ENCODE measurements around the gene ATOX1.

Gene ATOX1

DNA sequence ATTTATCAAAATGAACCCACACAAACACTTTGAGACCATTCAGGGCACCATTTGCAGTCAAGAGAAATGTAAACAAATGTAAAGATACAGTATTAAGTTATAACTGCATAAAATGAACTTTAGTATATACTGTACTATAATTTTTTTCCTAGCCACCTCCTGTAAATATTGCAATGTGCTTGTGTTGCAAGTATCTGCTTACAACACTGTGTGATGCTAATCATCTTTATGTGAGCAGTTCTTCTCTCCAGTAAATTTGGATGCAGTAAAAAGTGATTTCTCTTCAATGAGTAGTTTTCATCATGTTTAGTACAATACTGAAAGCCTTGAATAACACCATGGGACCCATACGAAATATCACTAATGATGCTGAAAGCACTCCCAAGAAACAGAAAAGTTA is 22.8 kb upstream of the ATOX1 start:
- no peaks in the 10 kb centered on the region for H3K36me3 ChIP-seq (ENCODE audit: control insufficient read depth in 1 of 2, insufficient read depth in 2 of 2, low read length in 2 of 2)
- H3K4me1 ChIP-seq (ENCODE audit: control insufficient read depth in 1 of 2, insufficient read depth in 2 of 2, low read length in 2 of 2) = peaks cover 10 to 55% of the 10 kb centered on the region in 2 donors
- H3K9me3 ChIP-seq (ENCODE audit: control insufficient read depth in 1 of 2, low read length in 2 of 2) = no peaks in the 10 kb centered on the region
- H3K27me3 ChIP-seq (ENCODE audit: low read depth, low read length) = no peaks in the 10 kb centered on the region
- H3K4me3 ChIP-seq (ENCODE audit: low read depth in 1 of 2, low read length in 2 of 2) = no peak overlapping the region
- H3K27ac ChIP-seq (ENCODE audit: low read length) = no peak overlapping the region

DNA sequence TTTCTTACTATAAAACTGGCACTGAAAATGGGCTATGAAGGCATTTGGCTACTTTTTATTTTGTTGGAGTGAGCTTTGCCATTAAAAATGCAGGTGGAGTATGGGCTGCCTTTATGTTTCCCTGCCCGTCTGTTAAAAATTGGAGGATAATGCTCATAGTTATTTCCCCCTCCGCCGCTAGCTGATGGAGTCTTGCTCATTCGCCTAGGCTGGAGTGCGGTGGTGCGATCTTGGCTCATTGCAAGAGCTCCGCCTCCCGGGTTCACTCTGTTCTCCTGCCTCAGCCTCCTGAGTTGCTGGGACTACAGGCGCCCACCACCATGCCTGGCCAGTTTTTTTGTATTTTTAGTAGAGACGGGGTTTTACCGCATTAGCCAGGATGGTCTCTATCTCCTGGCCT is 21.9 kb upstream of the ATOX1 start:
- Histone ChIP-seq H3K9me3 (ENCODE audit: control insufficient read depth in 1 of 2, low read length in 2 of 2) (no peaks in the 10 kb centered on the region), H3K36me3 (ENCODE audit: control insufficient read depth in 1 of 2, insufficient read depth in 2 of 2, low read length in 2 of 2) (no peaks in the 10 kb centered on the region), H3K27ac (ENCODE audit: low read length) (no peak overlapping the region), H3K4me1 (ENCODE audit: control insufficient read depth in 1 of 2, insufficient read depth in 2 of 2, low read length in 2 of 2) (peaks cover 15 to 61% of the 10 kb centered on the region in 2 donors), H3K4me3 (ENCODE audit: low read depth in 1 of 2, low read length in 2 of 2) (no peak overlapping the region), H3K27me3 (ENCODE audit: low read depth, low read length) (no peaks in the 10 kb centered on the region)

DNA sequence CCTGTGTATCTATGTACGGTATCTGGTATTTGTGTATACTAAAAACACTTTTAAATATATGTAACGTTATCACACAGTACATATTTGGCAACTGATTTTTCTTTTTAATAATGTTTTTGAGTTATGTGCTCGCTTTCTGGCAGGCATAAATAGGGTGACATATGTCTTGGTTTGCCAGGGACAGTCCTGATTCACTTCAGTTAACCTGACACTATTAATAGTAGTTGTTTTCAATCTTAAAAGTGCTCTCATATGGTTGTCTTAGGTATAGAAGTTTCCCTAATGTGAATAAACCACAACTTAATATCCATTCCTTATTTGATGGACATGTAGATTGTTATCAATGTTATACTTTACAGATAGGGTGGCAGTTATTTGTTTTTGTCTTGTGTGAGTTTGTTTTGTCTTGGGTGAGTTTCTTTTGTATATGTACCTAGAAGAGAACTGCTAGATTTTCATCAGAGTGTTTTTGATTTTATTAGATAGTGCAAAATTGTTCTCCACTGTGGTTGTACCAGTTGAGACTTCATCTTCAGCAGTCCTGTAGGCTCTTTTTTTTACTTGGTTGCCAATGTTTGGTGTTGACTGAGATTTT is 21.2 kb upstream of the ATOX1 start:
- H3K36me3 ChIP-seq (ENCODE audit: control insufficient read depth in 1 of 2, insufficient read depth in 2 of 2, low read length in 2 of 2) = no peaks in the 10 kb centered on the region
- H3K4me3 ChIP-seq (ENCODE audit: low read depth in 1 of 2, low read length in 2 of 2) = no peak overlapping the region
- H3K9me3 ChIP-seq (ENCODE audit: control insufficient read depth in 1 of 2, low read length in 2 of 2) = no peaks in the 10 kb centered on the region
- peaks cover 22 to 63% of the 10 kb centered on the region in 2 donors for H3K4me1 ChIP-seq (ENCODE audit: control insufficient read depth in 1 of 2, insufficient read depth in 2 of 2, low read length in 2 of 2)
- no peaks in the 10 kb centered on the region for H3K27me3 ChIP-seq (ENCODE audit: low read depth, low read length)
- H3K27ac ChIP-seq (ENCODE audit: low read length) = no peak overlapping the region

DNA sequence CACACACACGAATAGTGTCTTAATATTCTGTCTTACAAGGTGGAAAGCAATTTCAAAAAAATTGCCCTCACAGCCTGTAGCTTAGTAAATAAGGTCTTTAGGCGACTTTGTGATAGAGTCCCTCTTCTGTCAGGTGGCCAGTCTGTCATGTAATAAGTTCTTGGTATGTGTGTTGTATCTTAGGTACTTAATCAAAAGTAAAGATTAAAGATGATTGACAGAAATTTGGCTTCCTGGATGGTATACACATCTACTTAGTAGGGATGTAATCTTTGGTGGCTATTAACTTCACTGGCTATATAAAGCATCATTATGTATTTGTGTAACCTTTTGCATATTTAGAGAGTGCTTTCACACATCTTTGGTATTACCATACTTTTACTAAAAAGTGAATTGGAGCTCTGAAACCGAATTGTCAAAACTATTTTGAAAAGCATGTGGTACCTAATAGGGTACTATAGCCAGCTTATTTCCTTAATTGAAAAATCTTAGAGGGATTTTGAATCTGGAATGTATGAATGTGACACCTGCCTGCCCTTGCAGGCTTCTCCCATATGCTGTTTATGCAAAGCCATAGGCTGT is 16.7 kb upstream of the ATOX1 start:
- H3K4me3 ChIP-seq (ENCODE audit: low read depth in 1 of 2, low read length in 2 of 2) = peak overlapping the region in 1 of 2 donors; percentile 93
- no peak overlapping the region for H3K27ac ChIP-seq (ENCODE audit: low read length)

DNA sequence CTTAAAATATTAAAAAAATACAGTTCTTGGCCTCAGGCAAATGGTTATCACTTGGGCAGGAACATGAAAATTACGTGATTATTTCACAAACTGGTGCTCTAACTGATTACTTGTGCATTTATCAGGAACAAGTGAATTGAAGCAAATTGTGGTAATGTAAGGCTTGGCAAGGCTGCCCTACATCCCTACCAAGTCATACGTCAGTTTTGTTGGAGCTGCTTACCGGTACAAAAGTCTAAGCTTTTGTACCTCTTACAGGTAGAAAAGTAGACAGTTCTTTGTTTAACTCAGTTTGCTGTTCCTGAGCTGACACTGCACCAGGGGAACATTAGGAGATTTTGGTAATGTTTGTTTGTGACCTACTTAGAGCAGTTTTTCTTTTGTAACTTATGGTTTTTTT is 15.5 kb upstream of the ATOX1 start:
- Histone ChIP-seq H3K4me3 (ENCODE audit: low read depth in 1 of 2, low read length in 2 of 2) (peak overlapping the region; percentile 93 to 96), H3K36me3 (ENCODE audit: control insufficient read depth in 1 of 2, insufficient read depth in 2 of 2, low read length in 2 of 2) (peaks cover 0 to 4% of the 10 kb centered on the region in 2 donors), H3K9me3 (ENCODE audit: control insufficient read depth in 1 of 2, low read length in 2 of 2) (no peaks in the 10 kb centered on the region), H3K4me1 (ENCODE audit: control insufficient read depth in 1 of 2, insufficient read depth in 2 of 2, low read length in 2 of 2) (peaks cover 27 to 43% of the 10 kb centered on the region in 2 donors), H3K27ac (ENCODE audit: low read length) (peak overlapping the region; percentile 53), H3K27me3 (ENCODE audit: low read depth, low read length) (no peaks in the 10 kb centered on the region)

More for the DNA sequence above, 16.7 kb upstream of the ATOX1 start:
- H3K9me3 ChIP-seq (ENCODE audit: control insufficient read depth in 1 of 2, low read length in 2 of 2) = no peaks in the 10 kb centered on the region
- H3K4me1 ChIP-seq (ENCODE audit: control insufficient read depth in 1 of 2, insufficient read depth in 2 of 2, low read length in 2 of 2) = peaks cover 32 to 51% of the 10 kb centered on the region in 2 donors
- H3K27me3 ChIP-seq (ENCODE audit: low read depth, low read length) = no peaks in the 10 kb centered on the region
- peaks cover 0 to 4% of the 10 kb centered on the region in 2 donors for H3K36me3 ChIP-seq (ENCODE audit: control insufficient read depth in 1 of 2, insufficient read depth in 2 of 2, low read length in 2 of 2)

DNA sequence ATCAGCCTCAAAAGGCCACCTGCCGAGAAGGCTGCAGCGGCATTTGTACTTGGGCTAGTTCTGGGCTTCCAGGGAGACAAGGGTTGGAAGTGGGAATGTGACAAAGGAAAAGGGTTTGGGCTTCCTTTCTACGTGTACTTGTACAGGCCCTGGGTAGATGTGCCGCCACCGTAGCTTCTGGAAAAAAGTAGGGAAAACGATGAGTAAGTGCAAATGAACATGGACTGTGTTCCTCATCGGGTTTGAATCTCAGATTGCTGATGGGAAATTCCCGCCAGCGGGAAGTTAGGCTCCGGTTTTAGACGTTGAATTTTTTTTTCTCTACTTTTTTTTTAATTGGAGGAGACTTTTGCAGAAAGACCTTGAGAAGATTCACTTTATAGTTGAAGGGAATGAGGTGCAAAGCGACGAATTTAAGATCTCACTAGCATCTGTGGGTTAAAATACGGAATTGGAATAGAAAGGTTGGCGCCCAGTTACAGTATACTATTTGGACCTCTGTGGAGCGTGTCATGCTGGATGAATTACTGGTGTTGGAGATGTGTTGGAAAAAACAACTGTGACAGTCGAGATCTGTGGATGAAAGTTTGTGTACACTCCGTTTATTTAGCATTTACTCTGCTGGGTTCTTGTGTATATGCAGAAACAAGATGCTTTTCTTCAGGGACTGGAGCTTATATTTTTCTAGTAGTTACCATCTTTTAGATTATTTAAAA is 14.6 kb upstream of the ATOX1 start:
- Histone ChIP-seq H3K9me3 (ENCODE audit: control insufficient read depth in 1 of 2, low read length in 2 of 2) (no peaks in the 10 kb centered on the region), H3K4me1 (ENCODE audit: control insufficient read depth in 1 of 2, insufficient read depth in 2 of 2, low read length in 2 of 2) (peaks cover 27 to 43% of the 10 kb centered on the region in 2 donors)

DNA sequence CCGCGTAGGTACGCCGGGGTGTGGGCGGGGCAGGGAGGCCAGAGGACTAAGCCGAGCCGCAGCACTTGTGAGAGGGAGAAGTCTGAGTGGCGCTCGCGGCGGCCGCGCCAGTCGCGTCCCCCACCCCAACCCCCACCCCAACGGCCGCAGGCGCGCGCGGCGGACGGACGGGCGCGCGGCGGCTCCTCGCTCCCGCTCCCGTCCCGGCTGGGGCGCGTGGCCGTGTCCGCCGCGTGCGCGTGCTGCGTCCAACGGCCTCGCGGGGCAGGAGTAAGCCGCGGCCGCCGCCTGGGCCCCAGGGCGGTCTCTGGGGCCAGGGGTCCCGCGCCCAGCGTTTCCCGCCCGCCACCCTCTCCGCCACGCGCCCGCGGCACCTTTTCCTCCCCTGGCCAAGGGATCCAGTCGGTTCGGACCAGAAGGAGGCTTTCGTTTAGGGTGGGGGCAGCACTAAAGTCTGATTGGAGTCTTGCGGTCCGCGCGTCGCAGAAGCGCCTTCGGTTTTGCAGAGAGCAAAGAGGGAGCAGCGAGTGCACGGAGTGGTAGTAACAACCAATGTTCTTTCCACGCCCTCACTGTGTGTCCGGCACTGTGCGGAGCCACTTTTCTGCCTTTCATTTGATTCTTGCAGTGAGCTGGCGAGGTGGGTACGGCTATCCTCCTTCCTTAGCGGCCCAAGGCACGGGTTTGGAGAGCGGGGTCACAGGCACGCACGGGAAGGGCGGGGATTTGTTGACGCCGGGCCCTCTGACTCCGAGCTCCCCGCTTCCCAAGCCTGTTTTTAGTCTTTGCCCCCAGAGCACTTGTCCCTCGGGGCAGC is 13.8 kb upstream of the ATOX1 start:
- peaks cover 27 to 38% of the 10 kb centered on the region in 2 donors for H3K4me1 ChIP-seq (ENCODE audit: control insufficient read depth in 1 of 2, insufficient read depth in 2 of 2, low read length in 2 of 2)
- no peaks in the 10 kb centered on the region for H3K27me3 ChIP-seq (ENCODE audit: low read depth, low read length)
- H3K9me3 ChIP-seq (ENCODE audit: control insufficient read depth in 1 of 2, low read length in 2 of 2) = no peaks in the 10 kb centered on the region
- peak overlapping the region; percentile 93 to 96 for H3K4me3 ChIP-seq (ENCODE audit: low read depth in 1 of 2, low read length in 2 of 2)
- H3K27ac ChIP-seq (ENCODE audit: low read length) = peak overlapping the region; percentile 89
- H3K36me3 ChIP-seq (ENCODE audit: control insufficient read depth in 1 of 2, insufficient read depth in 2 of 2, low read length in 2 of 2) = peaks cover 0 to 4% of the 10 kb centered on the region in 2 donors

More for the DNA sequence above, 14.6 kb upstream of the ATOX1 start:
- Histone ChIP-seq H3K36me3 (ENCODE audit: control insufficient read depth in 1 of 2, insufficient read depth in 2 of 2, low read length in 2 of 2) (peaks cover 0 to 4% of the 10 kb centered on the region in 2 donors), H3K27ac (ENCODE audit: low read length) (peak overlapping the region; percentile 89), H3K27me3 (ENCODE audit: low read depth, low read length) (no peaks in the 10 kb centered on the region), H3K4me3 (ENCODE audit: low read depth in 1 of 2, low read length in 2 of 2) (peak overlapping the region; percentile 93 to 96)

DNA sequence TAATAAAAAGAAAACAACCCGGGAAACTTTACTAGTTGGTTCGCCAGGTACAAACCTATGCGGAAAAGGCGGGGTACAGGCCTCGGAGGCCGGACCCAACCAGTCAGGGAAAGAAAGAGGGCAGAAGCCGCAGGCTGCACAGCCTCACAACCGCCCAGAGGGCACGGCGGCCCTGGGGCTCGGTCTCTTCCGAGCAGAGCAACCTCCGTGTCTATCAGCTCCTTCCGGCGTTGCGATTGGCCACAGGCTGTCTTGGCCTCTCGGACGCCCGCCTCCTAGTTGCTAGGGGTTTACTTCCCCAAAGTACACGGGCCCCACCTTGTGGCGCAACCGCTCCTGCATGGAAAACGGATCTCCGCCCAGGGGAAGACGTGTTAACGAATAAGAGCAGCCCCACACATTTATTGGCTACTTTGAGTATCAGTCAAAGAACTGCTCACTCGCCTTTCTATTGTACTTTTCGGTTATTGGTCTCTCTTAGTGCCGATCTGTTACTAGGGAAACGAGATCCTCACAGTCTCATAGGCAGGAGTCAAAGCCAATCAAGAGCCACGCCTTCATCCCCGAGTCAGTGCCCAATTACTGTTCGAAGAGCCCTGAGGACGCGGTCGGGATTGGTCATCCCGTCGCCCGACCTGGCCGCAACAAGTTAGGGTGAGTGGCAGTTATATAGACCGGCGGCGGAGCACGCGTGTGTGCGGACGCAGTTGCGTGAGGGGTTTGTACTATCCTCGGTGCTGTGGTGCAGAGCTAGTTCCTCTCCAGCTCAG is 13.0 kb upstream of the ATOX1 start, which contains the start of gene G3BP1:
G3BP1 (plus strand) TSS at position 696 of the 770 bp plus-strand sequence. CDS start 14,667 bp downstream, outside the sequence.
- peaks cover 0 to 4% of the 10 kb centered on the region in 2 donors for H3K36me3 ChIP-seq (ENCODE audit: control insufficient read depth in 1 of 2, insufficient read depth in 2 of 2, low read length in 2 of 2)
- H3K27ac ChIP-seq (ENCODE audit: low read length) = peak within 1 kb of the TSS; percentile 95
- peak within 1 kb of the TSS; percentile 93 to 96 for H3K4me3 ChIP-seq (ENCODE audit: low read depth in 1 of 2, low read length in 2 of 2)
- H3K4me1 ChIP-seq (ENCODE audit: control insufficient read depth in 1 of 2, insufficient read depth in 2 of 2, low read length in 2 of 2) = peaks cover 27 to 32% of the 10 kb centered on the region in 2 donors
- H3K9me3 ChIP-seq (ENCODE audit: control insufficient read depth in 1 of 2, low read length in 2 of 2) = no peaks in the 10 kb centered on the region
- no peaks in the 10 kb centered on the region for H3K27me3 ChIP-seq (ENCODE audit: low read depth, low read length)

DNA sequence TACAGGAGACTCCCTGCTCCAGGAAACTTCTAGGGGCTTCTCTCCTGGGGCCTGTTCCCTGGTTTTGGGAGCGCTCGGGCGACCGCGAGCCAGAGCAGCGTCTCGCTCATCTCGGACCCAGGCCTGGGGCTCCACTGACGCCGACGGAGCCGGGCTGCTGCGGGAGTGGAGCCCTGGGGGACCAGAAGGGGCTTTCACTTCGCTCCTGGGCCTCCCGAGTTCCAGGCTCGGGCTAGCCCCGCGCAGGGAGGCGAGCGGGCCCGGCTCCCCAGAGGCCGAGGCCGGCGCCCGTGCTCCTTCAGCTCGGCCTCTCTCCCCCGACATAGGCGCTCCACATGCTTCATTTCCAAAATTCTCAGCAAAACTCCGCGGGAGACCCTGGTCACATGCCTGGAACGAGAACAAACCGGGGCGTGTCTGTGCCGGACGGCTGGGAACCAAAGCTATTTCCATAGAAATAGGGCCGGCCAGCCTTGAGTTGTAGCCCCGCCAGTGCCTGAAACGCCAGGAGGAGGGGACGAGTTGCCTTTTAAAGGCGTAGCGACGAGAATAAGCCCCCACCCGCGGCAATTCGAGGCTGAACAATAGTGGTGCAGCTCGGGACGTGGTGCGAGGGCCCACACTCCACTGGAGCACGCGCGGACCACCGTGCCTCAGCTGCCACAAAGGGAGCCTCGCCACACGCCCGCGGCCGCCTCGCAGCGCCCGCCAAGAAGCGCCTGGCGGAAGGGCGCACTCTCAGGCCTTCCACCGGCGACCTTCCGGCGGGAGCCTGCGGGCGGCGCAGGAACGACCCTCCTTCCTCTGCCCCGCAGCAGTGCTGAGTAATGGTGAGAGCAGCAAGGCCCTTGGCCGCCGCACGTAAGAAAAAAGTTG is 12.2 kb upstream of the ATOX1 start:
- peak overlapping the region; percentile 95 for H3K27ac ChIP-seq (ENCODE audit: low read length)

DNA sequence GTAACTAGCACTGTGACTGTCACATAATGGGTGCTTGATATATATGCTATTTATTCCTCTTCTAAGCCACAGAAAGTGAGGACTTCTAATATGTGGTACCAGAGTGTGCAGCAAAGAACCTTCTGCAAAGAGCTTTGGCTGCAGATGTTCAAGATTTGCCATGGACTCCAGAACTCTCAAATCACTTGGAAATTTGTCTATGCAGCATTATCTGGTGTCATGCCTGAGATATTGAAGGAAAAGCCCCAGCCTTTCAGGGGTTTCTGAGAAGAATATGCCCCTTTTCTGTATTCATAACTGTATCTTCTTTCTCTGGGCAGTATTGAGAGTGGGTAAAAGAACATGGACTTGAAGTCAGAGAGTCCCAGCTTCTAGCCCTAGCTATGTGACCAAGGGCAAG is 8.5 kb upstream of the ATOX1 start:
- Histone ChIP-seq H3K27ac (ENCODE audit: low read length) (no peak overlapping the region), H3K27me3 (ENCODE audit: low read depth, low read length) (no peaks in the 10 kb centered on the region), H3K36me3 (ENCODE audit: control insufficient read depth in 1 of 2, insufficient read depth in 2 of 2, low read length in 2 of 2) (peaks cover 0 to 4% of the 10 kb centered on the region in 2 donors), H3K9me3 (ENCODE audit: control insufficient read depth in 1 of 2, low read length in 2 of 2) (no peaks in the 10 kb centered on the region), H3K4me3 (ENCODE audit: low read depth in 1 of 2, low read length in 2 of 2) (no peak overlapping the region), H3K4me1 (ENCODE audit: control insufficient read depth in 1 of 2, insufficient read depth in 2 of 2, low read length in 2 of 2) (no peaks in the 10 kb centered on the region)

More for the DNA sequence above, 12.2 kb upstream of the ATOX1 start:
- Histone ChIP-seq H3K4me1 (ENCODE audit: control insufficient read depth in 1 of 2, insufficient read depth in 2 of 2, low read length in 2 of 2) (peaks cover 24% of the 10 kb centered on the region in 2 donors), H3K36me3 (ENCODE audit: control insufficient read depth in 1 of 2, insufficient read depth in 2 of 2, low read length in 2 of 2) (peaks cover 0 to 4% of the 10 kb centered on the region in 2 donors), H3K9me3 (ENCODE audit: control insufficient read depth in 1 of 2, low read length in 2 of 2) (no peaks in the 10 kb centered on the region), H3K27me3 (ENCODE audit: low read depth, low read length) (no peaks in the 10 kb centered on the region), H3K4me3 (ENCODE audit: low read depth in 1 of 2, low read length in 2 of 2) (peak overlapping the region; percentile 72 to 79)
